PC-3 (cell line): ENCODE results near the gene LRRC75A. TPM values are rescaled to one million over a fixed set of nuclear protein-coding genes. Genes with fewer than 3 reads are reported as not detected.

ENCODE experiments used
- ATAC-seq: fragments of 200-7000 bp; cut with Tn5 transposase; 2 replicates; pipeline ENCODE4 v1.9.1; 2020; ENCODE audit warnings: mild to moderate bottlenecking, moderate library complexity
- BruUV-seq: library from RNA; stranded (reverse); fragments of 400-500 nt; replicated peaks from 2 replicates; lab custom pipeline; 2021; lab: Mats Ljungman, UMichigan
- CTCF ChIA-PET: fragments of 300-600 bp; sonication (Branson Sonifier 250); formaldehyde crosslinking; loops from one replicate; lab custom pipeline; 2022; ENCODE audit warnings: antibody characterized with exemption; lab: Charles Lee
- POLR2A ChIA-PET: fragments of 300-600 bp; sonication (Branson Sonifier 250); formaldehyde crosslinking; loops from one replicate; lab custom pipeline; 2022; ENCODE audit warnings: antibody characterized with exemption; ENCODE audit not compliant: unreplicated experiment; lab: Charles Lee
- DNase-seq: peaks from one replicate; pipeline ENCODE4 v3.0.0-alpha.2; 2015
- H2AFZ ChIP-seq: fragments of 300-600 bp; sonication (generic); 2 replicates; pipeline ENCODE4 v1.6.0; 2016; ENCODE audit warnings: antibody characterized with exemption, low read length
- H3F3A ChIP-seq: fragments of 300-600 bp; sonication (generic); one replicate; pipeline ENCODE4 v1.6.0; 2017; ENCODE audit warnings: antibody characterized with exemption, low read length, control low read depth, mild to moderate bottlenecking; ENCODE audit not compliant: unreplicated experiment
- H3K27ac ChIP-seq: fragments of 300-600 bp; sonication (generic); 2 replicates; pipeline ENCODE4 v1.5.1; 2016; ENCODE audit warnings: mild to moderate bottlenecking, low read length
- H3K27me3 ChIP-seq: fragments of 300-600 bp; sonication (generic); 2 replicates; pipeline ENCODE4 v1.6.1; 2016; ENCODE audit warnings: low read length, mixed read lengths
- H3K36me3 ChIP-seq: fragments of 300-600 bp; sonication (generic); 2 replicates; pipeline ENCODE4 v1.6.1; 2016; ENCODE audit warnings: low read depth, mixed run types, low read length, mixed read lengths
- H3K4me1 ChIP-seq: fragments of 300-600 bp; sonication (generic); 2 replicates; pipeline ENCODE4 v1.5.1; 2016; ENCODE audit warnings: low read length; ENCODE audit not compliant: insufficient read depth
- H3K4me2 ChIP-seq: fragments of 300-600 bp; sonication (generic); 2 replicates; pipeline ENCODE4 v1.6.0; 2016; ENCODE audit warnings: low read length
- H3K4me3 ChIP-seq: fragments of 300-600 bp; sonication (generic); 2 replicates; pipeline ENCODE4 v1.5.1; 2016; ENCODE audit warnings: mild to moderate bottlenecking, low read length, mixed read lengths
- H3K79me2 ChIP-seq: fragments of 300-600 bp; sonication (generic); 2 replicates; pipeline ENCODE4 v1.6.1; 2017; ENCODE audit warnings: low read length, mixed read lengths
- H3K9ac ChIP-seq: fragments of 300-600 bp; sonication (generic); 2 replicates; pipeline ENCODE4 v1.6.0; 2016; ENCODE audit warnings: mild to moderate bottlenecking, low read length
- H3K9me2 ChIP-seq: fragments of 300-600 bp; sonication (generic); replicated peaks from 2 replicates; pipeline ENCODE4 v1.6.1; 2016; ENCODE audit warnings: mixed run types, low read length, mixed read lengths
- H3K9me3 ChIP-seq: fragments of 300-600 bp; sonication (generic); 2 replicates; pipeline ENCODE4 v1.6.1; 2016; ENCODE audit warnings: low read length, mixed read lengths
- H4K20me1 ChIP-seq: fragments of 300-600 bp; sonication (generic); 2 replicates; pipeline ENCODE4 v1.6.1; 2016; ENCODE audit warnings: low read length, mixed read lengths
- CTCF ChIP-seq: fragments of 300-600 bp; sonication (generic); conservative IDR thresholded peaks from 2 replicates; pipeline ENCODE4 v1.5.1; 2017; ENCODE audit warnings: antibody characterized with exemption, low read depth, mild to moderate bottlenecking, low read length
- EZH2 ChIP-seq: fragments of 300-600 bp; sonication (generic); IDR thresholded peaks from one replicate; pipeline ENCODE4 v1.6.1; 2017; ENCODE audit warnings: antibody characterized with exemption, mild to moderate bottlenecking, low read length; ENCODE audit not compliant: unreplicated experiment
- EZH2phosphoT487 ChIP-seq: fragments of 300-600 bp; sonication (generic); IDR thresholded peaks from 2 replicates; pipeline ENCODE4 v1.6.1; 2018; ENCODE audit warnings: mild to moderate bottlenecking, antibody characterized with exemption, low read length, borderline replicate concordance
- intact Hi-C: fragments of 100-400 bp; cut with micrococcal nuclease; formaldehyde crosslinking; loops from 2 replicates; pipeline ENCODE4 v1.9.0; 2023
- total RNA-seq: library from RNA; depleted of rRNA; stranded (reverse); fragments of >200 nt; gene quantifications from 2 replicates; pipeline ENCODE4 v1.2.3, GENCODE V29; 2014

LRRC75A gene
- total RNA-seq, 1 experiment from 2014 or later: 15.8 TPM

GRCh38 chr17:16507918-16508533 is 16.0 kb upstream of the LRRC75A start:
- no peak overlapping the region for H3K27ac ChIP-seq
- H3K27me3 ChIP-seq: no peaks in the 10 kb centered on the region
- no peak for ATAC-seq
- no peaks in the 10 kb centered on the region for H4K20me1 ChIP-seq
- POLR2A ChIA-PET: no interaction called here
- no peaks in the 10 kb centered on the region for H3F3A ChIP-seq
- H3K36me3 ChIP-seq: no peaks in the 10 kb centered on the region
- no TSS peak for BruUV-seq
- CTCF ChIA-PET: no interaction called here
- no peak overlapping the region for H2AFZ ChIP-seq
- no peak overlapping the region for H3K4me2 ChIP-seq
- no peak for TF ChIP-seq EZH2
- no peak for TF ChIP-seq CTCF
- no peak for TF ChIP-seq EZH2phosphoT487
- intact Hi-C loops: no loop called here
- H3K4me3 ChIP-seq: no peak overlapping the region
- peak; percentile 25 for DNase-seq
- no peaks in the 10 kb centered on the region for H3K9me2 ChIP-seq
- no peak overlapping the region for H3K9ac ChIP-seq
- H3K4me1 ChIP-seq: no peaks in the 10 kb centered on the region
- no peaks in the 10 kb centered on the region for H3K9me3 ChIP-seq
- no peaks in the 10 kb centered on the region for H3K79me2 ChIP-seq

GRCh38 chr17:16506188-16506587 is 14.2 kb upstream of the LRRC75A start:
- Histone ChIP-seq H3K36me3 (no peaks in the 10 kb centered on the region), H3K4me1 (no peaks in the 10 kb centered on the region), H4K20me1 (no peaks in the 10 kb centered on the region), H3K9me3 (no peaks in the 10 kb centered on the region), H3K27me3 (no peaks in the 10 kb centered on the region), H3K9me2 (no peaks in the 10 kb centered on the region), H3K79me2 (no peaks in the 10 kb centered on the region), H2AFZ (no peak overlapping the region), H3K9ac (no peak overlapping the region), H3K4me3 (no peak overlapping the region), H3F3A (no peaks in the 10 kb centered on the region), H3K27ac (no peak overlapping the region), H3K4me2 (no peak overlapping the region)
- BruUV-seq: no TSS peak
- DNase-seq (no peak), ATAC-seq (no peak)
- intact Hi-C loops: no loop called here
- POLR2A ChIA-PET: no interaction called here
- CTCF ChIA-PET: interaction anchor here (0.7 kb wide), 1 partner anchor 128 kb away, joined by 3 read pairs; no protein-coding TSS in a partner anchor
- no peak for TF ChIP-seq EZH2
- peak; percentile 37; the same call in 1 of the 2 replicates for TF ChIP-seq CTCF

GRCh38 chr17:16504984-16505383 is 13.0 kb upstream of the LRRC75A start:
- no peaks in the 10 kb centered on the region for H3K9me2 ChIP-seq
- H3K79me2 ChIP-seq: no peaks in the 10 kb centered on the region
- no peak overlapping the region for H3K9ac ChIP-seq
- no peak for ATAC-seq
- no peaks in the 10 kb centered on the region for H3K36me3 ChIP-seq
- DNase-seq: no peak
- H2AFZ ChIP-seq: no peak overlapping the region
- intact Hi-C loops: no loop called here
- no peak overlapping the region for H3K4me3 ChIP-seq
- H3K9me3 ChIP-seq: no peaks in the 10 kb centered on the region
- H3K27me3 ChIP-seq: no peaks in the 10 kb centered on the region
- H4K20me1 ChIP-seq: no peaks in the 10 kb centered on the region
- POLR2A ChIA-PET: no interaction called here
- CTCF ChIA-PET: no interaction called here
- no peak overlapping the region for H3K27ac ChIP-seq
- no peaks in the 10 kb centered on the region for H3F3A ChIP-seq
- TF ChIP-seq EZH2 (no peak), CTCF (no peak), EZH2phosphoT487 (no peak)
- no peak overlapping the region for H3K4me2 ChIP-seq
- no TSS peak for BruUV-seq
- H3K4me1 ChIP-seq: no peaks in the 10 kb centered on the region
